ENCODE results near the gene QKI.
A peak's percentile ranks its signal among the peaks of the same experiment; 100 is the strongest.

QKI gene

GRCh38 chr6:163525926-163526325, 111.4 kb downstream of the QKI start:
- peak; percentile 7 for DNase-seq (ENCODE audit: insufficient read length, low spot score)

DNA sequence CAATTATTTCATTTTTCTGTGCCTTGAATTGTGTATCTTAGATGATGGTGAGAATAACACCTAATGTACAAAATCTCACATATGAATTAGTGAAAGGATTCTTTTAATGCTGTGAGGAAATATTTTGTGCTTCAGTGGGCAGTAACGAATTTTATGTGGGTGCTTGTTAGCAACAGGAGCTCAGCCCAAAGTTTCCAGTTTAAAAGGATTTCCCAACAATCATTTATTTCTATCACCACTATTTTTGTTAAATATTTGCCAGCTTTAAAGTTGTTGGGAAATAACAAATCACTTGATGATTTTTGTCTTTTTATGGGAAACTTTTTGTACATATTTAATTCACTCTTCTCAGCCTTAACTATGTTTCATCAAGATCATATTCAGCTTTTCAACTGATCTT, 111.8 kb downstream of the QKI start:
- no peak for FAIRE-seq
- no peak for DNase-seq (ENCODE audit: insufficient read length, low spot score)

More at GRCh38 chr6:163525926-163526325, 111.4 kb downstream of the QKI start:
- FAIRE-seq, result no peak

GRCh38 chr6:163527291-163527690, 112.8 kb downstream of the QKI start:
- no peak for FAIRE-seq
- DNase-seq (ENCODE audit: insufficient read length, low spot score), result no peak

- FAIRE-seq, result peak; percentile 46
Measured at GRCh38 chr6:163529605-163530004, 115.1 kb downstream of the QKI start.

DNA sequence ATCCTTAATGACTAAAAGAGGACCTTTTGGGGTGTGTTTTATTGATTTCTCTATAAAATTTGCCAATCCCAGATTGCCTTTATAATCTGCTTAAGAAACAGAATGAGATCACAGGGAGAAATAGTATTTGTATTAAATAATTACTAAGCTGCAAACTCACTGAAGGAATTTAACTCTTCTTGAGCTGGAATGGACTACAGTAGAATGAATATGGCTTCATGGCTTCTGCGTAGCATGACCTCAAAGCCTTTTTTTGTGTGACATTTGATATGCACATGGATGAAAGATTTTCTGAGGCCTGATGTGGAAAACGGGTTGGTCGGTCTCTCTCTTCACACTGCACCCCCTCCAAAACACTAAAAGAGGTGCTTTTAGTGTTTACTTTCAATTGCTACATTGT, 115.9 kb downstream of the QKI start:
- no peak for FAIRE-seq

More at GRCh38 chr6:163529605-163530004, 115.1 kb downstream of the QKI start:
- DNase-seq (ENCODE audit: insufficient read length, low spot score), result peak; percentile 33

GRCh38 chr6:163531122-163531521, 116.6 kb downstream of the QKI start:
- no peak for DNase-seq (ENCODE audit: insufficient read length, low spot score)
- FAIRE-seq, result no peak

More for the DNA sequence above, 115.9 kb downstream of the QKI start:
- no peak for DNase-seq (ENCODE audit: insufficient read length, low spot score)

DNA sequence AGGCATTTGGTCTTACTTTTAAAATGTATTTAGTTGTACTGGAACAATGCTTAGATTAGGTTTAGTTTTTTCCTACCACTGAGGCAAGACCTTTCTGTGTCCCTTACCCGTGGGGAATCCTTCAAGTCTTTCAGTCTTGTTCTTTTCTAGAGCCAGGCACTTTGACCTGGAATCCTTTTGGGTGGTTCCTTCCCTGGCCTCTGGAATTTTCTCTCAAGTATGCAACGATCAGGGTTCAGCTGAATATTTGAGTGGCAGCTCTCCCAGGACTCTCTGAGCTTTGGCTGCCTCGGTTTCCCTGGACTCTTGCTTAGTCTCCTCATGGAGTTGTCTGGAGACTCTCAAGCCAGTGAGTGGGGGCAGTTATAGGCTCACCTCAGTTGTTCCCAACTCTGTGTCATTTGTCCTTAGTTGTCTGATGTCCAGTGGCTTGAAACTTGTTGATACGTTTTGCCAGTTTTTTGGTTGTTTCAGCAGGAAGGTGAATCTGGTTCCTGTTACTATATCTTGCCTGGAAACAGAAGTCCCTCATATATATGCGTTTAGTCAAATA, 118.1 kb downstream of the QKI start:
- DNase-seq (ENCODE audit: insufficient read length, low spot score), result no peak
- FAIRE-seq, result no peak

- DNase-seq (ENCODE audit: insufficient read length, low spot score), result peak; percentile 47
Measured at GRCh38 chr6:163533443-163533842, 118.9 kb downstream of the QKI start.

GRCh38 chr6:163536770-163537169, 122.3 kb downstream of the QKI start:
- DNase-seq (ENCODE audit: insufficient read length, low spot score), result no peak
- no peak for FAIRE-seq

More at GRCh38 chr6:163533443-163533842, 118.9 kb downstream of the QKI start:
- FAIRE-seq, result no peak

DNA sequence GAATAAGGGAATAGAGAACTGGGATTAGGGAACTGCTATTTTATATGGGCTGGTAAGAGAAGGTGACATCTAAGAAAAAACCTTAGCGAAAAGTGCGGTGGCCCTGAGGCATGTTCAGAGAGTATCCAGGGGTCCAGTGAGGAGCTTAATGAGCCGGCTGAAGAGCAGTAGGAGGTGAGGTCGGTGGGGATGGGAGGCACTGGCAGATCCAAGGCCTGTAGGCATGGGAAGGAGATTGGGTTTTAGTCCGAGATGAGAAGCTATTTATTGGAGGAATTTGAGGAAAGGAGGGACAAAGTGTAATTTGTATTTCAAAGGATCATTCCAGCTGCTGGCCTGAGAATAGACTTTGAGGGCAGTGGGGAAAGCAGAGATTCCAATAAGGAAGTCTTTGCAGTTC, 123.8 kb downstream of the QKI start:
- no peak for FAIRE-seq
- DNase-seq (ENCODE audit: insufficient read length, low spot score), result no peak

DNA sequence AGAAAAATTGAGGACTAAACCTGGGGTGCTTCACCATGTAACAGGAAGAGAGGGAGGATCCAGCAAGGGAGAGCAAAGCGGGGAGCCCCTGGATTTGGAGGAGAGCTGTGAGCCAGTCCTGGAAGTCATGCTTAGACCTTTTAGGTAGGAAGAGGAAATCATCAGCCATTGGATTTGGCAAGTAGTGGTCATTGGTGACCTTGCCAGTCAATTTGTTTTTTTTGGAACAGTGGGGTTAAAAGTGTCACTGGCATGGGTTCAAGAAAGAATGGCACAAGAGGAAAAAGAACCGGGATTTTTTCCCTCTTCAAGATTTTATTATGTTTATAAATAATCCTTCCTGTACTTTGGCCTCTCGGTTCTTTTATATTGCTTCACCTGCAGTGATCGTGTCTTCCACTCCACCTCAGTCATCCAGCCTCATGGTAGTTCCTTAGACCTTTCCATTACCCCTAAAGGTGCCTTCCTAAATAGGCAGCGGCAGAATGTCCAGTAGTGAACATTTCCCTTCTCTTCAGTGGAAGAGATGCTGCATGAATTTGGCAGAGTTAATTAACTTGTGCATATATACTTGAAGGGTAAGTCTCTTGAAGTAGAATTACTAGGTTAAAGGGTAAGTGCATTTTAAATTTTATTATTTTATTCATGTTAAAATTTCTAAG, 124.7 kb downstream of the QKI start:
- FAIRE-seq (no peak), DNase-seq (ENCODE audit: insufficient read length, low spot score) (no peak)

- DNase-seq (ENCODE audit: insufficient read length, low spot score) (no peak), FAIRE-seq (no peak)
Measured at GRCh38 chr6:163543321-163543720, 128.8 kb downstream of the QKI start.

- DNase-seq (ENCODE audit: insufficient read length, low spot score), result no peak
- no peak for FAIRE-seq
Measured at GRCh38 chr6:163545370-163545769, 130.9 kb downstream of the QKI start.

GRCh38 chr6:163547287-163547686, 132.8 kb downstream of the QKI start:
- DNase-seq (ENCODE audit: insufficient read length, low spot score), result no peak
- FAIRE-seq, result no peak

- DNase-seq (ENCODE audit: insufficient read length, low spot score) (no peak), FAIRE-seq (no peak)
Measured at GRCh38 chr6:163548624-163549023, 134.1 kb downstream of the QKI start.

GRCh38 chr6:163554032-163554431, 139.5 kb downstream of the QKI start:
- FAIRE-seq (no peak), DNase-seq (ENCODE audit: insufficient read length, low spot score) (no peak)

DNA sequence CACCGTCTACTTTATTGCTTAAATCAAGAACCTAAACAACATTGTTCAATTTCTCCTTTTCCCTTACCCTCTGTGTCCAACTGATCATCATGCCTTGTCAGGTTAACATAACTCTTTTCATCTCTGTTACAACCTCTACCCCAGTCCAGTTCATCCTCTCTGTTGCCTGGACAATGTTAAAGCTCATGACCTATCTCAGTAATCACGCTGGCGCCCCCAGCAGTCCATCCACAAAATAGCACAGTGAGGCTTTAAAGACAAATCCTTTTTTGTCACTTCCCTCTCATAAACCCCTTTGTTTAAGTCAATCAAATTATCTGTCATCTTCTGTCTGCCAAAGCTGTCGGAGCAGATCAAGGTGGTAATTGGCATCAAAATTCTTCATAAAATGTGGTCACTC, 140.1 kb downstream of the QKI start:
- FAIRE-seq (no peak), DNase-seq (ENCODE audit: insufficient read length, low spot score) (peak; percentile 21)

DNA sequence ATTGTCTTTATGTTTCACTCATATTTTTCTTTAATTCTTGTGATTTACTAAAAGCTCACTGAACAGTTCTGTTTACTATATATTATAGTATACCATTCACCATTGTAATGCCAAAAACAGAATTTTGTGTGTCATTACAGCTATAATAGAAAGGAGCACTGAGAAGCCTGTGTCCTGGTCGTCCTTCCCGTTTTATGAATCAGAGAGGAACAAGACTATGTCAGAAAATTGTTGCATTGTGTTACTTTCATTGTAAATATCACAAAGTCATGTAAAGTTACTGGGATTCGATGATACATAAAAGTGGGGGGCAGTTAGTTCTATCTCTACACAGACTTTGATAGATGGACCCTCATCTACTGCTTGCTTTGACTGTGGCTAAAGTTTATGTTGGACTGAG, 145.1 kb downstream of the QKI start:
- FAIRE-seq (no peak), DNase-seq (ENCODE audit: insufficient read length, low spot score) (no peak)

- no peak for DNase-seq (ENCODE audit: insufficient read length, low spot score)
- no peak for FAIRE-seq
Measured at GRCh38 chr6:163563318-163563717, 148.8 kb downstream of the QKI start.

DNA sequence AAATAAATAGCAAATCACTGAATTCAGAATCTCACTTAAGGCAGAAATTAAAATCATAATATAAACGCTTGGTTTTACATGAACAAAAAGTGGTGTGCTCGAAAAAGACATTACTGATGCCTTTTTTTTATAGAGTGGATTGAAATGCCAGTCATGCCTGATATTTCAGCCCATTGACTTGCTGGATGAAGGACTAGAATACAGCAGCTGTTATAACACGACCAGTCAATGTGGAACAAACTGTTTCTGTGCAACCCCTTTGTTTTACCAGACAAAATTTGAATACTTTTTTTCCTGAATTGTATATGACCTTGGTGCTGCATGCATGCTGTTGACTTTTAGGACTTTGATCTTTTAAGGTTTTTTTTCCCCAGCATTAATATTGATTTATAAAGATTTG, 150.0 kb downstream of the QKI start:
- FAIRE-seq (no peak), DNase-seq (ENCODE audit: insufficient read length, low spot score) (no peak)

DNA sequence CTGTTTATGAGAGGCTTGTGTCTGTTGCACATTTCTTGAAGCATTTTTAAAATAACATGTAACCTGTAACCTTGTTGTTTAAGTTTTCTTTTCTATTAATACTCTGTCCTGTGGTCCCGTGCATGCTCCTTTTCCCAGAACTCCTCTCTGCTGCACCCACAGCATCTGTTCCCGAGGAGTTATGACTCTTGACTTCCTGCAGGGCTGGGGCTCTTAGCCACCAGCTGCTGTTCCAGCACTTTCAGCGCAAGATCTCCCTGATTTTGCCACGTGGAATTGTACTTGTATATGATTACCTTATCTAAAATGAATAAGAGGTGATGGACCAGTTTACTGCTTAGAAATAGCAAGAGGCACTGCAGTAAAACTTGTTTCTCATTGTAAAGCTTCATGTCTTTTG, 150.6 kb downstream of the QKI start:
- no peak for DNase-seq (ENCODE audit: insufficient read length, low spot score)
- no peak for FAIRE-seq

- FAIRE-seq, result no peak
- no peak for DNase-seq (ENCODE audit: insufficient read length, low spot score)
Measured at GRCh38 chr6:163566056-163566455, 151.5 kb downstream of the QKI start.

DNA sequence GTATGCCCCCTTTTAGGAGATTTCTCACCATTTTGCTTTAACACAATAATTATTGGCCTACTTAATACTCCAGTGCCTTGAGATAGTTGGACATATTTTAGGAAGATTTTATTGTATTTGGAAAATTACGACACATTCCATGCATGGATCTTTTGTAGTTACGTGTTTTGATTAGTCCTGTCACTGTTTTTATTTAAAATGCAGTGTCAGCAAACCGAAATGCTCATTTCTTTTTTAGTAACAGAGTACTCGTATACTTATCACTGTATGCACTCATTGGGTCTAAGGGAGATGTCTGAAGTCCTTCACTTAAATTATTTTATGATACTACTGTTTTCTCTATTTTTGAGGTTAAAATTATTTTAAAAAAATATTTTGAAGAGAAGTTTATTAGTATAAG, 153.8 kb downstream of the QKI start:
- FAIRE-seq (no peak), DNase-seq (ENCODE audit: insufficient read length, low spot score) (no peak)
